Suppressor macrophage treated with lipopolysaccharide for 1 hour (primary cell): ENCODE measurements around the gene EPHA3.

Source experiments
- DNase-seq, 3 donors: peaks; one replicate each; pipeline ENCODE4 v3.0.0-alpha.2; 2020 to 2022

EPHA3 gene

DNA sequence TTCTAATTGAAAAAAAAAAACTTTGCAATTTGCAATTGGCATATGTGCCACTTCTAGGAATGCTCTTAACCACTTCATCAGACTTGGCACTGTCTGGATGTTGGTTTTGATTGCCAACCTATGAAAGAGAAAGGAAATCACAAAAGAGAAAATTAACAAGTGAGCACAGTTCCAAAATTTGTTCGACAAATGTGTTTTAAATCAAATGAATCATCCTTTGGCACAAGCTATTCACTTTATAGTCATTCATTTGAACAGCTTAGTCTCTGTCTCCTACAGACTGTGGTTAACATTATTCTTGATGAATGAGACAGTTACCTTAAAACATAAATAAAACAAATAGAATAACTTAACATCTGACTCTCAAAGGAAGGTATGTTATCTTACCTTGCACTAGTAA lies 265.0 kb downstream of the EPHA3 start:
- no peak for DNase-seq

- DNase-seq, result no peak
These were observed 266.0 kb downstream of the EPHA3 start for GRCh38 chr3:89373434-89373833.

GRCh38 chr3:89375451-89375850 lies 268.0 kb downstream of the EPHA3 start:
- DNase-seq, result no peak

DNA sequence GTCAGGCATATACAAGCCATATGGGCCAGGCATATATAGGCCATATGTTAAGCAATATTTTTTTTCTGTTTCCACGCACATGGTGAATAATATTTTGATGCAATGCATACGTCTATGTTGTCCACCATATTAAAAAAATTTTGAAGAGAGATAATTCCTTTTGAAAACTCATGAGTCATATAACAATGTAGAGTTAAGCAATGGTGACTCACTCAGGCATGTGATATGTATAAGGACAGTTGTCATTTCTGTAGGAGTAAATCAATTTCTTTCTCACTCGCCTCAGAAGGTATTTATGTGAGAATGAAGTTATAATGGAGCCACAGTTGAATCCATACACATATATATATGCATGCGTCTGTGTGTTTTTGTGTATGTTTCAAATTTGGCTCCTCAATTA lies 272.6 kb downstream of the EPHA3 start:
- DNase-seq, result peak in 1 of 3 donors; percentile 5

DNA sequence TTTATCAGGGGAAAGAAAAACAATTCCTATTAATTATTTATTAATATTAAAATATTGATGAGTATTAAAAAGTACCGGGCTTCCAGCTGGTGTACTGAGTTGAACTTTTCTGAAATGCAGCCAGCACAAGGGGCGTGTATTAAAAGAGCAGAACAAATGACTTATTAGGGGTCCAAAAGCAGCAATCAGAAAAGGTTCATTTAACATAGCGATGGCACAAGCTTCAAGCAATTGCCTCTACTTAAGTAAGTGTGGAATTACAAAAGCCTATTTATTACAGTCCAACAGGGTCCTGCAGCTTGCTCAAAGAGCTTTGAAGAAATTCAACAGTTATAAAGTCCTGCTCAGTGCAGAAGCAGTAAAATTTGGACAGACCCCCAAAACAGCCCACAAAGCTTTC lies 285.6 kb downstream of the EPHA3 start:
- DNase-seq, result no peak

GRCh38 chr3:89395456-89395855 lies 288.0 kb downstream of the EPHA3 start:
- no peak for DNase-seq

DNA sequence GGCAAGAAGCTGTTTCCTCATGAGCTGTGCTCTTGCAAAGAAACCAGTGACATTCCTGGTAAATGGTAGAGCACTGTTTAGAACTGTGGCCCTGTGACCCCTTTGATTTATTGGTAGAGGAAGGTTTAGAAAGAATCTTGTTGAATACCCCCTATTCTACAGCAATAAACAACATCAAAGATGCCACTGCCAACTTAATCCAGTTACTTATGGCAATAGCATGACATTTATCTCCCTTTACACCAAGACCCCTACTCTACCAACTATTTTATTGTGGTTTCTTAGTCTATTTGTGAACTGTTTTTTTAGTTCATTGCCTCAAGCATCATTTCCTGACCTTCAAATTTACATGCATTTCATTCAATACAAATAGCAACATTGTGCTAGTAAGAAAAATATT lies 288.6 kb downstream of the EPHA3 start:
- DNase-seq, result no peak

GRCh38 chr3:89402051-89402450 lies 294.6 kb downstream of the EPHA3 start:
- DNase-seq, result no peak

GRCh38 chr3:89405176-89405575 lies 297.8 kb downstream of the EPHA3 start:
- DNase-seq, result no peak

DNA sequence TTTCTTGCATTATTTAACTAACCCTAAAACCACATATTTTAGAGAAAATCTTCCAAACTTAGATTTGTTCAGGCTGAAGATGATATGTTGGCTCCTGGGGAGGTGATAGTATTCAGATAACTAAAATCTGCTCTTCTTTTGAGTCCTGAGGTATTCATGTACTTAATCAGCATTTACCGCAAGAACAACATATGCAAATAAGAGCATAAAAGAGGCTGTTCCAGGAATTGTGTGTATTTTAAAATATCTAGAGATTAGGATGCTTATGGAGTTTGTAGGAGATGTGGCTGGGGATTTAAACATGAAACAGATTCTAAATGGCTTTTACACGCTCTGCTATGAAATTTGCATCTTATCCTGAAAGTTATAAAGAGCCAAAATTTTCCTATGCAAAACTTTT lies 298.2 kb downstream of the EPHA3 start:
- no peak for DNase-seq

GRCh38 chr3:89411201-89411600 lies 303.8 kb downstream of the EPHA3 start:
- no peak for DNase-seq

- no peak for DNase-seq
These were observed 306.8 kb downstream of the EPHA3 start for GRCh38 chr3:89414270-89414669.

GRCh38 chr3:89419647-89420241 lies 312.3 kb downstream of the EPHA3 start:
- no peak for DNase-seq

DNA sequence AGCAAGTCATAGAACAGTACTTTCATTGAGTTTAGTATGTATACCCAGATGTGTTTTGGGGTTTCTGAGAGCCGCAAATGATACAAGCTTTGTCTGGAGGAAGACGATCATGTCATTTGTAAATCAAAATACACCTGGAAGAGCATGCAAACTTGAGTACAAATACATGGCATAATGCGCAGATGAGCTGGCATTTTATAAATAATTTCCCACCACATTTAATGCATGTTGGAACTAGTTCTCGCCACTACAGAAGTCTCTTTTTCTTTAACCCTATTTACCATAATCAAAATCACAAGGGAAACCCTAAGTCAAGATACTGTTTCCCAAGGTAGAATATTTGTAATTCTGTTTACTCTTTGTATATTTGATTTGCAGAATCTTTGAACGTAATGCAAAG lies 318.6 kb downstream of the EPHA3 start:
- DNase-seq, result no peak

GRCh38 chr3:89434621-89435380 lies 327.4 kb downstream of the EPHA3 start:
- DNase-seq, result no peak

- DNase-seq, result no peak
These were observed 329.4 kb downstream of the EPHA3 start for GRCh38 chr3:89436846-89437245.

GRCh38 chr3:89440386-89440785 lies 333.0 kb downstream of the EPHA3 start:
- DNase-seq, result no peak

DNA sequence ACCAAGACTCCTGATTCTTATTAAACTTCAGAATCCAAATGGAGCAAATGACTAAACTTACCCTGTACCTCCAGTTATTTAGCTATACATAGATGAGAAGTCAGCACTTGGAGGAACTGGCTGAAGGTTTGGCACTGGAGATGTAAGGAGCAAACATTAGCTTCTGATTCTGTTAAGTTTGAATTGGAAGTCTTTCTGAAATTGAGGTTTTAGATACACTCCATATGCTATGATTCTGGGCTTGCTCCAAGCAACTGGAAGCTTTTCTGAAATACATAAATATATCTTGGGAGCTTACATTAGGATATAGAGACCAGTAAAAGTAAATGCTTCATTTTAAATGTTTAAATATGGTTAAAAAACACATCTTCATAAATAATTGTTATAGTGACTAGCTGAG lies 333.7 kb downstream of the EPHA3 start:
- no peak for DNase-seq

- no peak for DNase-seq
These were observed 339.2 kb downstream of the EPHA3 start for GRCh38 chr3:89446593-89446992.

DNA sequence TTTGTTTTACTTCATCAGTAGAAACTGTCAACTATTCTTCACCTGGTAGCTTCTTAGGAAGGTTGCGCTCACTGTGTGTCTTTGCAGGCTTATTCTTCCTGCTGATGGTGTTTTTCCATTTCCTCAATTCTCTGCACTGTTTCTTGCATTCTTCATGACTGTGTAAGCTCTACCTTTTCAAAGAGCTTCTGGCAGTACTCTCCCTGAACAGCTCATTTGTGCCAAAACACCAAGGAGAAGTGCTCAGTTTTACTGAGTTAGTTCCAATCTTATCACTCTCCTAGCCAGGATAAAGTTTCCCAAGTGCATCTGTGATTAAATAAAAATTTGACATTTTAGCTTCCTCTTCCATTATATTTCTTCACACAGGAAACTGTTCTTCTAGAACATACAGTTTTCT lies 339.8 kb downstream of the EPHA3 start:
- DNase-seq, result no peak

DNA sequence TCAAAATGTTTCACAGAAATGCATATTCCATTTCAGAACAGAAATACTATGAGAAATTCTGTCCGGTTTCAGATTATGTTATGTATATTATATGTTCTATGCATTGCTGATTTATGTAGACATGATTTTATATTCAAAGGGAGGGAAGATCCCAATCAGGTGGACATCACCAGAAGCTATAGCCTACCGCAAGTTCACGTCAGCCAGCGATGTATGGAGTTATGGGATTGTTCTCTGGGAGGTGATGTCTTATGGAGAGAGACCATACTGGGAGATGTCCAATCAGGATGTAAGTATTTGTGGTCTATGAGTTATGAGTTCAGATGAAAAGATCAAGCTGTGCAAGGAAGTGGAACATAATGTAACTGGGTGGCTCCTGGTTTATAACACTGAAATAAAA lies 341.7 kb downstream of the EPHA3 start:
- DNase-seq, result no peak

GRCh38 chr3:89452066-89452465 lies 344.6 kb downstream of the EPHA3 start:
- DNase-seq, result no peak

- no peak for DNase-seq
These were observed 347.8 kb downstream of the EPHA3 start for GRCh38 chr3:89455240-89455639.

DNA sequence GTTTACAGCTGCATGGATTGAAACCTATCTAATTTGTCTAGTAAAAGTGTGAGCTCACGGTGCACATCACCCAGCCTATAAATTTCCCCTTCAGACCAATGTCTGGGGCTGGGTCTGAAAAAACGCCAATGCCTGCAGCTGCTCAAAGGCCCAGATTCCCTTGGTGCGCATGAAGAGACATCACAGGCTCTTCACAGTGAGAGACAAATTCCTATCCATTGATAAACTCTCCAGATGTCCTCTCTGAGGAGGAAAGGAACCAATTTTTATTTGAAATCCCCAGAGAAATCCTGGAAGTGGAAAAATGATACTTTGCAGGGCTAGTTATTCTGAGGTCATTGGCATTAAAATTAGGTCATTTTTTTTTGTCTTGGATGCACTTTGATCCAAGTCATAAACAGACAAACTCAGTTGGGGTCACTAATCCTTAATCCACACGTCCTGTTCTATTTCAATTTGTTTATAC lies 360.5 kb downstream of the EPHA3 start:
- no peak for DNase-seq

DNA sequence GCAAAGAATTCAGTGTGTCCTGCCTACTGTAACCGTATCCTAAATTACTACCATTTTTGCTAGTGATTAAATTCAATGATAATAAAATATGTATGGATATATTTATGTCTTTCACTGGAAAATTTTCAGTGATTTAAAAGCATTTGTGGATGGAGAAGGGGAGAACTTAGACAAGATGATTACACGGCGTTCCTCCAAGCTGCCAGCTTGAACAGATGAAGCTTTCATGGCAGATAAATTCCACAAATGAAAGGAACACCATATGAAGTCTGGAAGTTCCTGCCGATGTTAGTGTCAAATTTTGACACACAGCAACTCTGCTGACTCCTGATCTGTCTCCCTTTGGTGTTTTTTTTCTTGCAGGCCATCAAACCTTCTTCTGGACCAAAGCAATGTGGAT lies 364.7 kb downstream of the EPHA3 start:
- DNase-seq, result no peak
